Measurements from ENCODE around the gene MMP11. TPM values are rescaled to one million over a fixed set of nuclear protein-coding genes. Genes with fewer than 3 reads are reported as not detected.

MMP11 gene
- total RNA-seq, 5 donors from 2014 or later (not counting 1 experiment from before 2014, with no cell fraction given), result 1.6 to 5.3 (median 2.5) TPM

- peaks cover 14 to 21% (median 16%) of the 10 kb centered on the region in 3 donors for H3K4me1 Mint-ChIP-seq
- no peaks in the 10 kb centered on the region for H3K9me3 Mint-ChIP-seq
- ATAC-seq (replicated peaks in 1 of 4), result no peak
- no CpG with 5 or more reads among the region's 5 CpGs for WGBS (ENCODE audit: insufficient coverage)
- no peak for DNase-seq
- peaks cover 3 to 15% of the 10 kb centered on the region in 2 experiments for H3K4me1 ChIP-seq (ENCODE audit: control insufficient read depth in 1 of 2, extremely low read depth in 1 of 2, insufficient read depth in 2 of 2, low read length in 2 of 2)
- H3K27ac Mint-ChIP-seq, result no peak overlapping the region
- H3K27me3 ChIP-seq (replicated peaks in 1 of 2; ENCODE audit: control insufficient read depth in 2 of 2, extremely low read depth in 1 of 2, insufficient read depth in 2 of 2, low read length in 1 of 2), result no peaks in the 10 kb centered on the region
- H3K36me3 ChIP-seq (ENCODE audit: control insufficient read depth in 2 of 2, extremely low read depth in 1 of 2, insufficient read depth in 1 of 2, low read length in 1 of 2), result peaks cover 21 to 67% of the 10 kb centered on the region in 2 donors
- no peak overlapping the region for H3K4me3 Mint-ChIP-seq
- ChIA-PET POLR2A (no interaction called here), CTCF (no interaction called here)
- H3K27ac ChIP-seq (ENCODE audit: low read length), result no peak overlapping the region
- H3K36me3 Mint-ChIP-seq, result peaks cover 46% of the 10 kb centered on the region
- H3K27me3 Mint-ChIP-seq, result no peaks in the 10 kb centered on the region
- H3K4me3 ChIP-seq (ENCODE audit: control insufficient read depth in 1 of 2, extremely low read depth in 1 of 2, low read length in 1 of 2), result no peak overlapping the region
- no peaks in the 10 kb centered on the region for H3K9me3 ChIP-seq
Observed at GRCh38 chr22:23796461-23796860, 23.8 kb downstream of the MMP11 start.

- Mint-ChIP-seq H3K9me3 (no peaks in the 10 kb centered on the region), H3K27me3 (no peaks in the 10 kb centered on the region), H3K4me3 (no peak overlapping the region), H3K27ac (peak overlapping the region in 1 of 2 donors; percentile 69), H3K4me1 (peaks cover 0 to 10% (median 0%) of the 10 kb centered on the region in 3 donors), H3K36me3 (peaks cover 53% of the 10 kb centered on the region)
- peak in 1 of 4 experiments; percentile 40 for ATAC-seq (replicated peaks in 1 of 4)
- Histone ChIP-seq H3K4me3 (ENCODE audit: control insufficient read depth in 1 of 2, extremely low read depth in 1 of 2, low read length in 1 of 2) (no peak overlapping the region), H3K27me3 (replicated peaks in 1 of 2; ENCODE audit: control insufficient read depth in 2 of 2, extremely low read depth in 1 of 2, insufficient read depth in 2 of 2, low read length in 1 of 2) (no peaks in the 10 kb centered on the region), H3K9me3 (no peaks in the 10 kb centered on the region), H3K27ac (ENCODE audit: low read length) (no peak overlapping the region), H3K4me1 (ENCODE audit: control insufficient read depth in 1 of 2, extremely low read depth in 1 of 2, insufficient read depth in 2 of 2, low read length in 2 of 2) (no peaks in the 10 kb centered on the region), H3K36me3 (ENCODE audit: control insufficient read depth in 2 of 2, extremely low read depth in 1 of 2, insufficient read depth in 1 of 2, low read length in 1 of 2) (peaks cover 33 to 72% of the 10 kb centered on the region in 2 donors)
- ChIA-PET POLR2A (interaction anchor here in 1 of 2 donors (0.6 kb wide), 1 partner anchor 33 kb away, joined by 3 read pairs; no protein-coding TSS in a partner anchor), CTCF (no interaction called here)
- 94% methylated on average over 17 of the region's 18 CpGs for WGBS (ENCODE audit: insufficient coverage)
- DNase-seq, result no peak
Observed at GRCh38 chr22:23800297-23801237, 27.9 kb downstream of the MMP11 start.

GRCh38 chr22:23801238-23801821, 28.7 kb downstream of the MMP11 start:
- Mint-ChIP-seq H3K36me3 (peaks cover 53% of the 10 kb centered on the region), H3K27ac (peak overlapping the region in 1 of 2 donors; percentile 69), H3K4me3 (no peak overlapping the region), H3K4me1 (peaks cover 0 to 10% (median 0%) of the 10 kb centered on the region in 3 donors), H3K9me3 (no peaks in the 10 kb centered on the region), H3K27me3 (no peaks in the 10 kb centered on the region)
- POLR2A ChIA-PET, result no interaction called here
- Histone ChIP-seq H3K4me3 (ENCODE audit: control insufficient read depth in 1 of 2, extremely low read depth in 1 of 2, low read length in 1 of 2) (no peak overlapping the region), H3K9me3 (no peaks in the 10 kb centered on the region), H3K27ac (ENCODE audit: low read length) (no peak overlapping the region), H3K27me3 (replicated peaks in 1 of 2; ENCODE audit: control insufficient read depth in 2 of 2, extremely low read depth in 1 of 2, insufficient read depth in 2 of 2, low read length in 1 of 2) (no peaks in the 10 kb centered on the region), H3K36me3 (ENCODE audit: control insufficient read depth in 2 of 2, extremely low read depth in 1 of 2, insufficient read depth in 1 of 2, low read length in 1 of 2) (peaks cover 33 to 75% of the 10 kb centered on the region in 2 donors), H3K4me1 (ENCODE audit: control insufficient read depth in 1 of 2, extremely low read depth in 1 of 2, insufficient read depth in 2 of 2, low read length in 2 of 2) (no peaks in the 10 kb centered on the region)
- ATAC-seq (replicated peaks in 1 of 4) (no peak), DNase-seq (no peak)
- WGBS (ENCODE audit: insufficient coverage), result 96% methylated on average over 10 of the region's 11 CpGs
- CTCF ChIA-PET, result no interaction called here

- H3K9me3 Mint-ChIP-seq, result no peaks in the 10 kb centered on the region
- DNase-seq, result no peak
- ChIA-PET POLR2A (no interaction called here), CTCF (no interaction called here)
- H3K27ac ChIP-seq (ENCODE audit: low read length), result no peak overlapping the region
- no peaks in the 10 kb centered on the region for H3K9me3 ChIP-seq
- ATAC-seq (replicated peaks in 1 of 4), result no peak
- H3K4me3 ChIP-seq (ENCODE audit: control insufficient read depth in 1 of 2, extremely low read depth in 1 of 2, low read length in 1 of 2), result no peak overlapping the region
- H3K4me1 Mint-ChIP-seq, result peaks cover 0 to 10% (median 0%) of the 10 kb centered on the region in 3 donors
- H3K27ac Mint-ChIP-seq, result peak overlapping the region in 1 of 2 donors; percentile 55
- H3K36me3 ChIP-seq (ENCODE audit: control insufficient read depth in 2 of 2, extremely low read depth in 1 of 2, insufficient read depth in 1 of 2, low read length in 1 of 2), result peaks cover 33 to 72% of the 10 kb centered on the region in 2 donors
- no peaks in the 10 kb centered on the region for H3K27me3 Mint-ChIP-seq
- H3K4me1 ChIP-seq (ENCODE audit: control insufficient read depth in 1 of 2, extremely low read depth in 1 of 2, insufficient read depth in 2 of 2, low read length in 2 of 2), result no peaks in the 10 kb centered on the region
- WGBS (ENCODE audit: insufficient coverage), result 95% methylated on average over 6 of the region's 8 CpGs
- peaks cover 50% of the 10 kb centered on the region for H3K36me3 Mint-ChIP-seq
- H3K4me3 Mint-ChIP-seq, result no peak overlapping the region
- no peaks in the 10 kb centered on the region for H3K27me3 ChIP-seq (replicated peaks in 1 of 2; ENCODE audit: control insufficient read depth in 2 of 2, extremely low read depth in 1 of 2, insufficient read depth in 2 of 2, low read length in 1 of 2)
Observed at GRCh38 chr22:23801886-23802377, 29.3 kb downstream of the MMP11 start.

GRCh38 chr22:23803001-23803819, 30.6 kb downstream of the MMP11 start:
- Histone ChIP-seq H3K27me3 (replicated peaks in 1 of 2; ENCODE audit: control insufficient read depth in 2 of 2, extremely low read depth in 1 of 2, insufficient read depth in 2 of 2, low read length in 1 of 2) (no peaks in the 10 kb centered on the region), H3K4me3 (ENCODE audit: control insufficient read depth in 1 of 2, extremely low read depth in 1 of 2, low read length in 1 of 2) (no peak overlapping the region), H3K9me3 (no peaks in the 10 kb centered on the region), H3K36me3 (ENCODE audit: control insufficient read depth in 2 of 2, extremely low read depth in 1 of 2, insufficient read depth in 1 of 2, low read length in 1 of 2) (peaks cover 33 to 67% of the 10 kb centered on the region in 2 donors), H3K4me1 (ENCODE audit: control insufficient read depth in 1 of 2, extremely low read depth in 1 of 2, insufficient read depth in 2 of 2, low read length in 2 of 2) (no peaks in the 10 kb centered on the region), H3K27ac (ENCODE audit: low read length) (no peak overlapping the region)
- Mint-ChIP-seq H3K4me1 (peaks cover 0 to 10% (median 0%) of the 10 kb centered on the region in 3 donors), H3K9me3 (no peaks in the 10 kb centered on the region), H3K4me3 (no peak overlapping the region), H3K27ac (no peak overlapping the region), H3K36me3 (peaks cover 53% of the 10 kb centered on the region), H3K27me3 (no peaks in the 10 kb centered on the region)
- ATAC-seq (replicated peaks in 1 of 4) (no peak), DNase-seq (no peak)
- 89% methylated on average over 20 of the region's 21 CpGs for WGBS (ENCODE audit: insufficient coverage)
- ChIA-PET CTCF (no interaction called here), POLR2A (no interaction called here)

GRCh38 chr22:23804781-23805291, 32.2 kb downstream of the MMP11 start:
- no peaks in the 10 kb centered on the region for H3K9me3 Mint-ChIP-seq
- no peak overlapping the region for H3K4me3 Mint-ChIP-seq
- Histone ChIP-seq H3K4me1 (ENCODE audit: control insufficient read depth in 1 of 2, extremely low read depth in 1 of 2, insufficient read depth in 2 of 2, low read length in 2 of 2) (no peaks in the 10 kb centered on the region), H3K27me3 (replicated peaks in 1 of 2; ENCODE audit: control insufficient read depth in 2 of 2, extremely low read depth in 1 of 2, insufficient read depth in 2 of 2, low read length in 1 of 2) (no peaks in the 10 kb centered on the region), H3K36me3 (ENCODE audit: control insufficient read depth in 2 of 2, extremely low read depth in 1 of 2, insufficient read depth in 1 of 2, low read length in 1 of 2) (peaks cover 28 to 59% of the 10 kb centered on the region in 2 donors), H3K4me3 (ENCODE audit: control insufficient read depth in 1 of 2, extremely low read depth in 1 of 2, low read length in 1 of 2) (no peak overlapping the region), H3K27ac (ENCODE audit: low read length) (no peak overlapping the region), H3K9me3 (no peaks in the 10 kb centered on the region)
- no peak overlapping the region for H3K27ac Mint-ChIP-seq
- POLR2A ChIA-PET, result no interaction called here
- CTCF ChIA-PET, result no interaction called here
- peaks cover 49% of the 10 kb centered on the region for H3K36me3 Mint-ChIP-seq
- DNase-seq (no peak), ATAC-seq (replicated peaks in 1 of 4) (no peak)
- H3K4me1 Mint-ChIP-seq, result peaks cover 0 to 10% (median 0%) of the 10 kb centered on the region in 3 donors
- WGBS (ENCODE audit: insufficient coverage), result 89% methylated on average over 6 of the region's 12 CpGs
- H3K27me3 Mint-ChIP-seq, result no peaks in the 10 kb centered on the region
